NAMALWA (cell line): Measurements from ENCODE around the gene JAK3.
"Not testable (repeated sequence)": the region's sequence is repeated elsewhere in the genome, so short reads cannot be mapped to it uniquely, and the experiment has no call there.

Experiments used
- DNase-seq: peaks from one replicate; pipeline ENCODE4 v3.0.0-alpha.2; 2015; ENCODE audit warnings: low spot score

The JAK3 gene

DNA sequence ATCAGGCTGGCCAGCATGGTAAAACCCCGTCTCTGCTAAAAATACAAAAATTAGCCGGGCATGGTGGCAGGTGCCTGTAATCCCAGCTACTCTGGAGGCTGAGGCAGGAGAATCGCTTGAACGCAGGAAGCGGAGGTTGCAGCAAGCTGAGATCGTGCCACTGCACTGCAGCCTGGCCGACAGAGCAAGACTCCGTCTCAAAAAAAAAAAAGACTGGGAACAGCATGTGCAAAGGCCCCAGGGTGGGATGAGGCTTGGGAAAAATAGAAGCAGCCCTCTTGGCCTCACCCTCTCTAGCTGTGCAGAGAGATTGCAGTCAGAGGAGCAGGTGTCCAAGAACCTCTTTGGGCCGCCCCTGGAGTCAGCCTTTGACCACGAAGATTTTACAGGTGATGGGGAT is 69.9 kb downstream of the JAK3 start:
- not testable (repeated sequence) for DNase-seq

DNA sequence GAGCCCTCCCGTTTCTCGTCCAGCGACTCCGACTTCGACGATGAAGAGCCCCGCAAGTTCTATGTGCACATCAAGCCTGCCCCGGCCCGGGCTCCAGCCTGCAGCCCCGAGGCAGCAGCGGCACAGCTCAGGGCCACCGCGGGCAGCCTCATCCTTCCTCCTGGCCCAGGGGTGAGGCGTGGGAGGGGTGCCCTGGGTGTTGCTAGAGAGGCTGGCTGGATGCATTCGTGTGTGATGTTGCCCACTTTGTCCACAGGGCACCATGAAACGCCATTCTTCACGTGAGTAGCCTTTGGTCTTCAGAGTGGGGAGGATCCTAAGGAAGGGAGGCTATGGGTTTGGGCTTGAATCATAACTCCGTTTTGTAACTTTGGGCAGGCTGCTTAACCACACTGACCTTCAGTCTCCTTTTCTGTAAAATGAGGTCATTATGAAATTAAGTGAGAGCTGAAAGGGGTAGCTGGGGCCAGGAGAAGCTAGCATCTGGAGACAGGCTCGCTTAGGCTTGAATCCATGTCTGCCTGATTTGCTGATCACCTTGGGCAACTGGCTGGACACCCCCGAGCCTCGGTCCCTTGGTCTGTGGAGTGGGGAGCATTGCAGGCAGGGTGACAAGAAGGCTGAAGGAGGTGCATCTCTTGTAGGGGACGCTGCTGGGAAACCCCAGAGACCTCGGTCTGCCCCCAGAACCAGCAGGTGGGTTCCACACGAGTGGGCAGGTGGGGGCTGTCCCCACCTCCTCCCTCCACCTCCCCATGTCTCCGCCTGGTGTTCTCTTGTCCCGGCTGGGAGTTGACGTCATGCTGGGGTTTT is 71.6 kb downstream of the JAK3 start:
- DNase-seq: peak; percentile 91

DNA sequence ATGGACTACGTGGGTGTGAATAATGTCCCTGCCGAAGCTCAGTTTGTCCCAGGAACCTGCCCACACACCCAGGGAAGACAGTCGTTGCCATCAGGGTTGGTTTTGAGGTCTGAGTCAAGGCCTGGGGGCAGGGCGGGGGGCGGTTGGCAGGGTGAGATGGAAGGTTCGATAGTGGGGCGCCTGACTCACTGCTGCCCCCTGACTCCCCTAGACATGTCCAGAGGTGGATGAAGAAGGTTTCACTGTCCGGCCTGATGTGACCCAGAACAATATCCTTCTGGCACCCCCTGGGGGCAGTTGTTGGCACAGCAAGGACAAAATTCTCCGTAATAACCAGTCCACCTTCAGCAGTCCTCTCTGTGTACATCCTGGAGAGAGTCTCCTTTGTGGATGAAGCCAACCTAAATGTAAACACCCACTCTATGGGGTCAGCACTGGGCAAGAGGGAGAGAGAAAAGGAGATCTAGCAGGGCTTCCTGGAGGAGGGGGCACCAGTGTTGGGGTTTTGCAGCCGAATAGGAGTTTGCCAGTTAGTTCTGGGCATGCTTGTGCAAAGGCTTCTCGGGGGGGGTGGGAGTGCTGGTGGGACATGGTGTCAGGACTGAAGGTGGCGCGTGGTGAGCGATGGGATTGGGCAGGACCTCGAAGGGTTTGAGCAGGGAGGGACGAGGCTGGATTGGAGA is 72.4 kb downstream of the JAK3 start:
- DNase-seq: peak; percentile 70
